HEK293 (cell line): Measurements from ENCODE around the gene TAOK3.

Experiments used
- CTCF ChIA-PET: fragments of 350-600 bp; formaldehyde crosslinking; extraction: SDS; loops from one replicate; lab custom pipeline; 2021; ENCODE audit warnings: antibody characterized with exemption; lab: Yijun Ruan, JAX
- POLR2A ChIA-PET: fragments of 300-600 bp; formaldehyde crosslinking; extraction: SDS; loops from one replicate; lab custom pipeline; 2020; ENCODE audit warnings: antibody characterized with exemption, inconsistent platforms; lab: Yijun Ruan, JAX
- H3K27ac ChIP-seq: fragments of 200-500 bp; sonication (Bioruptor generic); 2 replicates; pipeline ENCODE4 v1.5.1; 2014; ENCODE audit warnings: low read depth, low read length, control low read depth, inconsistent platforms; ENCODE audit errors: extremely low read depth
- H3K36me3 ChIP-seq, 2 experiments: fragments of 200-500 bp in 1 of 2; sonication (Bioruptor generic) in 1 of 2; 1 replicate in 1 of 2; 2 replicates in 1 of 2; pipeline ENCODE4 v1.5.1; 2014 to 2017; ENCODE audit warnings: inconsistent platforms in 2 of 2, low read length in 2 of 2; ENCODE audit not compliant: control insufficient read depth in 2 of 2, insufficient read depth in 1 of 2
- H3K4me1 ChIP-seq: fragments of 200-500 bp; sonication (Bioruptor generic); 2 replicates; pipeline ENCODE4 v1.5.1; 2014; ENCODE audit warnings: mild to moderate bottlenecking, low read length, inconsistent platforms; ENCODE audit not compliant: control insufficient read depth, insufficient read depth
- H3K4me3 ChIP-seq: 2 replicates; pipeline ENCODE4 v1.5.1; 2011; ENCODE audit warnings: low read depth, mild to moderate bottlenecking, control low read depth, low read length, moderate library complexity
- H3K9me3 ChIP-seq: fragments of 200-500 bp; sonication (Bioruptor generic); 2 replicates; pipeline ENCODE4 v1.5.1; 2014; ENCODE audit warnings: low read depth, low read length, inconsistent platforms; ENCODE audit not compliant: control insufficient read depth, insufficient read depth
- MYNN ChIP-seq: fragments of 450-650 bp; formaldehyde crosslinking; IDR thresholded peaks from 2 replicates; pipeline ENCODE4 v1.5.1; 2016; ENCODE audit warnings: missing biosample characterization, missing genetic modification characterization, borderline replicate concordance
- PRDM2 ChIP-seq: fragments of 450-650 bp; formaldehyde crosslinking; IDR thresholded peaks from 2 replicates; pipeline ENCODE4 v1.5.1; 2016; ENCODE audit warnings: missing biosample characterization, missing genetic modification characterization, borderline replicate concordance
- ZFP41 ChIP-seq: fragments of 450-650 bp; formaldehyde crosslinking; IDR thresholded peaks from 2 replicates; pipeline ENCODE4 v1.5.1; 2016; ENCODE audit warnings: missing biosample characterization, missing genetic modification characterization, borderline replicate concordance
- ZNF19 ChIP-seq: fragments of 450-650 bp; formaldehyde crosslinking; IDR thresholded peaks from 2 replicates; pipeline ENCODE4; 2016; ENCODE audit warnings: missing biosample characterization, missing genetic modification characterization, low read depth
- ZNF223 ChIP-seq: fragments of 450-650 bp; formaldehyde crosslinking; IDR thresholded peaks from 2 replicates; pipeline ENCODE4 v1.5.1; 2016; ENCODE audit warnings: missing biosample characterization, missing genetic modification characterization
- ZNF513 ChIP-seq: fragments of 450-650 bp; IDR thresholded peaks from 2 replicates; pipeline ENCODE4 v1.5.1; 2018; ENCODE audit warnings: missing biosample characterization, missing genetic modification characterization
- ZNF654 ChIP-seq: fragments of 450-650 bp; formaldehyde crosslinking; IDR thresholded peaks from 2 replicates; pipeline ENCODE4 v1.5.1; 2016; ENCODE audit warnings: low read depth, missing biosample characterization, missing genetic modification characterization
- ZNF792 ChIP-seq: fragments of 450-650 bp; formaldehyde crosslinking; IDR thresholded peaks from 2 replicates; pipeline ENCODE4 v1.5.1; 2016; ENCODE audit warnings: missing biosample characterization, missing genetic modification characterization
- ZSCAN16 ChIP-seq: fragments of 450-650 bp; formaldehyde crosslinking; IDR thresholded peaks from 2 replicates; pipeline ENCODE4 v1.5.1; 2016; ENCODE audit warnings: missing biosample characterization, missing genetic modification characterization
- TF ChIP-seq, protein P1 (sequence below): fragments of 450-650 bp; formaldehyde crosslinking; IDR thresholded peaks from 2 replicates; pipeline ENCODE4 v1.5.1; 2016; ENCODE audit warnings: missing biosample characterization, missing genetic modification characterization, low read depth
- TF ChIP-seq, protein P2 (sequence below): fragments of 450-650 bp; formaldehyde crosslinking; IDR thresholded peaks from 2 replicates; pipeline ENCODE4 v1.5.1; 2016; ENCODE audit warnings: missing biosample characterization, missing genetic modification characterization, borderline replicate concordance

The TAOK3 gene

GRCh38 chr12:118354903-118355302 lies 17.8 kb downstream of the TAOK3 start:
- Histone ChIP-seq H3K27ac (no peak overlapping the region), H3K36me3 (no peaks in the 10 kb centered on the region), H3K9me3 (no peaks in the 10 kb centered on the region), H3K4me1 (peaks cover 6% of the 10 kb centered on the region; the same call in 1 of the 2 replicates), H3K4me3 (no peak overlapping the region)
- POLR2A ChIA-PET: interaction anchor here (1.2 kb wide), 1 partner anchor 18 kb away, joined by 5 read pairs; the partner anchor contains the start of gene TAOK3
- TF ChIP-seq ZNF513 (tag by site-specific recombination): no peak
- TF ChIP-seq ZNF654 (tag by site-specific recombination): no peak
- no peak for TF ChIP-seq ZSCAN16 (tag by site-specific recombination)
- no peak for TF ChIP-seq ZNF223 (tag by site-specific recombination)
- no peak for TF ChIP-seq PRDM2 (tag by site-specific recombination)
- TF ChIP-seq MYNN (tag by site-specific recombination): no peak
- no peak for TF ChIP-seq ZNF792 (tag by site-specific recombination)
- TF ChIP-seq, protein P1, sequence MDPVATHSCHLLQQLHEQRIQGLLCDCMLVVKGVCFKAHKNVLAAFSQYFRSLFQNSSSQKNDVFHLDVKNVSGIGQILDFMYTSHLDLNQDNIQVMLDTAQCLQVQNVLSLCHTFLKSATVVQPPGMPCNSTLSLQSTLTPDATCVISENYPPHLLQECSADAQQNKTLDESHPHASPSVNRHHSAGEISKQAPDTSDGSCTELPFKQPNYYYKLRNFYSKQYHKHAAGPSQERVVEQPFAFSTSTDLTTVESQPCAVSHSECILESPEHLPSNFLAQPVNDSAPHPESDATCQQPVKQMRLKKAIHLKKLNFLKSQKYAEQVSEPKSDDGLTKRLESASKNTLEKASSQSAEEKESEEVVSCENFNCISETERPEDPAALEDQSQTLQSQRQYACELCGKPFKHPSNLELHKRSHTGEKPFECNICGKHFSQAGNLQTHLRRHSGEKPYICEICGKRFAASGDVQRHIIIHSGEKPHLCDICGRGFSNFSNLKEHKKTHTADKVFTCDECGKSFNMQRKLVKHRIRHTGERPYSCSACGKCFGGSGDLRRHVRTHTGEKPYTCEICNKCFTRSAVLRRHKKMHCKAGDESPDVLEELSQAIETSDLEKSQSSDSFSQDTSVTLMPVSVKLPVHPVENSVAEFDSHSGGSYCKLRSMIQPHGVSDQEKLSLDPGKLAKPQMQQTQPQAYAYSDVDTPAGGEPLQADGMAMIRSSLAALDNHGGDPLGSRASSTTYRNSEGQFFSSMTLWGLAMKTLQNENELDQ (tag by site-specific recombination): no peak
- TF ChIP-seq ZNF19 (tag by site-specific recombination): no peak
- TF ChIP-seq ZFP41 (tag by site-specific recombination): no peak
- TF ChIP-seq, protein P2, sequence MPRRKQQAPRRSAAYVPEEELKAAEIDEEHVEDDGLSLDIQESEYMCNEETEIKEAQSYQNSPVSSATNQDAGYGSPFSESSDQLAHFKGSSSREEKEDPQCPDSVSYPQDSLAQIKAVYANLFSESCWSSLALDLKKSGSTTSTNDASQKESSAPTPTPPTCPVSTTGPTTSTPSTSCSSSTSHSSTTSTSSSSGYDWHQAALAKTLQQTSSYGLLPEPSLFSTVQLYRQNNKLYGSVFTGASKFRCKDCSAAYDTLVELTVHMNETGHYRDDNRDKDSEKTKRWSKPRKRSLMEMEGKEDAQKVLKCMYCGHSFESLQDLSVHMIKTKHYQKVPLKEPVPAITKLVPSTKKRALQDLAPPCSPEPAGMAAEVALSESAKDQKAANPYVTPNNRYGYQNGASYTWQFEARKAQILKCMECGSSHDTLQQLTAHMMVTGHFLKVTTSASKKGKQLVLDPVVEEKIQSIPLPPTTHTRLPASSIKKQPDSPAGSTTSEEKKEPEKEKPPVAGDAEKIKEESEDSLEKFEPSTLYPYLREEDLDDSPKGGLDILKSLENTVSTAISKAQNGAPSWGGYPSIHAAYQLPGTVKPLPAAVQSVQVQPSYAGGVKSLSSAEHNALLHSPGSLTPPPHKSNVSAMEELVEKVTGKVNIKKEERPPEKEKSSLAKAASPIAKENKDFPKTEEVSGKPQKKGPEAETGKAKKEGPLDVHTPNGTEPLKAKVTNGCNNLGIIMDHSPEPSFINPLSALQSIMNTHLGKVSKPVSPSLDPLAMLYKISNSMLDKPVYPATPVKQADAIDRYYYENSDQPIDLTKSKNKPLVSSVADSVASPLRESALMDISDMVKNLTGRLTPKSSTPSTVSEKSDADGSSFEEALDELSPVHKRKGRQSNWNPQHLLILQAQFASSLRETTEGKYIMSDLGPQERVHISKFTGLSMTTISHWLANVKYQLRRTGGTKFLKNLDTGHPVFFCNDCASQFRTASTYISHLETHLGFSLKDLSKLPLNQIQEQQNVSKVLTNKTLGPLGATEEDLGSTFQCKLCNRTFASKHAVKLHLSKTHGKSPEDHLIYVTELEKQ: no peak
- TF ChIP-seq, all 188 proteins: peak for 0
- CTCF ChIA-PET: interaction anchor here (5.0 kb wide), 1 partner anchor 21 kb away, joined by 40 read pairs; the partner anchor contains the start of gene SUDS3
